HG02973 (cell line): ENCODE results near the gene CLIP3.
"Not testable (repeated sequence)": the region's sequence is repeated elsewhere in the genome, so short reads cannot be mapped to it uniquely, and the experiment has no call there.

Source experiments
- ATAC-seq: cut with Tn5 transposase; IDR thresholded peaks from one replicate; pipeline ENCODE4 v1.9.1; 2021; ENCODE audit warnings: moderate library complexity; ENCODE audit not compliant: unreplicated experiment

CLIP3 gene

DNA sequence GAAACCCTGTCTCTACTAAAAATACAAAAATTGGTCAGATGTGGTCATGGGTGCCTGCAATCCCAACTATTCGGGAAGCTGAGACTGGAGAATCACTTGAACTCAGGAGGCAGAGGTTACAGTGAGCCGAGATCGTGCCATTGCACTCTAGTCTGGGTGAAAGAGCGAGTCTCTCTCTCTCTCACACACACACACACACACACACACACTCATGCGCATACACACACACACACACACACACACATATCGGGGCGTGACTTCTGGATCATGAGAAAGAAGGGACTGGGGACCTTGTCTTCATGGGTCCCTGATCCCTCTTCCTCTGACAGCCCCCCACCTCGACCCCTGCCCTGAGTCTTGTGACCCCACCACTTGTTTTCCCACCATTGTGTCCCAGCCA is 49.5 kb downstream of the CLIP3 start:
- no peak for ATAC-seq

DNA sequence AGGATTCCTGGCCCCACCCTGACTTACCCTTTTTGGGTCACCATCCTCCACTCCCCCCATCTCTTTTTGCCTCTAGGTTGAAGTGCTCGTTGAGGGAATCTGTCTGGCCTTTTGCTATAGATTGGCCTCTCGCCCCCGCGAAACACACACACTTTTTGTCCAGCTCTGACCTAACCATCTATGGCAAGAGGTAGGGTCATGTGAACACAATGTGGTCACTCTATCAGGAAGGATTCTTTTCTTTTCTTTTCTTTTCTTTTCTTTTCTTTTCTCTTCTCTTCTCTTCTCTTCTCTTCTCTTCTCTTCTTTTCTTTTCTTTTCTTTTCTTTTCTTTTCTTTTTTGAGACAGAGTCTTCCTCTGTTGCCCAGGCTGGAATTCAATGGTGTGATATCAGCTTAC is 51.7 kb downstream of the CLIP3 start:
- not testable (repeated sequence) for ATAC-seq

DNA sequence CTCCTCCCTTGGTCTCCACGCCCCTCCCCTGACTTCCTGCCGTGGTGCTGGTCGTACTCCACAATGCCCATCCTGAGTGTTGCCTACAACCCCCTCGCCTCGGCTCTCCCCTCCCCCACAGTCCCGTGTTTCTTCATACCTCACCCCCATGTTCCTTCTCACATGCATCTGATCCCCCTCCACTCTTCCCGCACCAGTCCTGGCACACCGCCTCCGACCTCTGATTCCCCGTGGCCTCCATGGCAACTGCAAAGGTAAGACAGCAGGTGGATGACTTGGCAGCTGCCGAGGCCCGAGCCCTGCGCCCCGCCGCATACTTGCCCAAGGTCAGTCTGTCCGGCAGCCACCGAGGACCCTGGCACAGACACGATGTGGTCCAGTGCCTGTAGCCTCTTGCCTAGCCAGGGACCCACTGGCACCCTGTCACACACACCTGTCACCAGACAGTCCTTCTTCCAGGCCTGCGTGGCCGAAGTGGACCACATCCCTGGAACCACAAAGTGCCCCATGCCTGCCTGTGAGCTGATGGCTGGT is 53.8 kb downstream of the CLIP3 start:
- ATAC-seq: no peak

DNA sequence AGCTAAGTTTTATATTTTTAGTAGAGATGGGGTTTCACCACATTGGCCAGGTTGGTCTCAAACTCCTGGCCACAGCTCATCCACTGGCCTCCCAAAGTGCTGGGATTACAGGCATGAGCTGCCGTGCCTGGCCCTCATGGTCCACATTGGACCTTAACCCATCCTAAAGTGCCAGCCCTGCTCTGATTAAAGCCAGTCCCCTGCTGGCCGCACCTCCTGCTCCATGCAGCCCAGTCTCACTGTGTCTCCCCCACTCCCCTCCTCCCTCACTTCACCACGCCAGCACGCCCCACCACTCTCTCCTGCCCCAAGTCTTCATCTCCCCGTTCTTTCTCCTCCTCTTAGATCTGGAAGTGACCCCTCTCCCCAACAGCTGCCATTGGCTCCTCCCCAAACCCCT is 54.4 kb downstream of the CLIP3 start:
- ATAC-seq: no peak

DNA sequence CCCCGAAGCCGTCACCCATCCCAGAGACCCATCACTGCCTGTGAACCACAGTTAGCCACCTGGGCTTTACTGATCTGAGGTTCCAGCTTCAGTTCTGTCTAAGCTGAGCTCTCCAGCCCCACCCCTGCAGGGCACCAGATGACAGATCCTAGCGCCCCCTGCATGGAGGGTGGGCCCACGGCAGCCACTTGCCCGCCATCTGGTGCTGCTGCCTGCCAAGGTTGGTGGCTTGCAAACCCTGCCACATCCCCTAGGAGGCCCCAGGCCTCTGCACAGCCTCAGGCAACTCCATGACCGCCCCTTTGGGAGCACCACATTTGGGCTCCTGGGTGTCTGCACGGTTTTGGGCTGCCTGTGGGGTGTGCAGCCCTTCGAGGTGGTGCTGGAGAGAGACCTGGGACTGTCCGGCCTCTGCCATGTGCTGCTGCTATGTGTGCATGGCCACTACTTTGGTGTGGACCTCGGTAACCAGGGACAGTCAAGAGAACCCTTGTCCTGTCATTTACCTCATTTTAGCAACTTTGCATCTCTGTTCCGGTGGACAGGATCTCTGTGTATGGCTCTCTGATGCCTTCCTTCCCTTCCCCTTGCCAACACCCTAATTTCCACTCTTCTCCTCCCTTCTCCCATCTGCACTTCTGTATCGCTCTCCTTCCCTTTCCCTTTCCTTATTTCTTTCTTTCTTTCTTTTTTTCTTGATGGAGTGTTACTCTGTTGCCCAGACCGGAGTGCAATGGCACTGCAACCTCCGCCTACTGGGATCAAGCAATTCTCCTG is 55.0 kb downstream of the CLIP3 start:
- ATAC-seq: no peak

DNA sequence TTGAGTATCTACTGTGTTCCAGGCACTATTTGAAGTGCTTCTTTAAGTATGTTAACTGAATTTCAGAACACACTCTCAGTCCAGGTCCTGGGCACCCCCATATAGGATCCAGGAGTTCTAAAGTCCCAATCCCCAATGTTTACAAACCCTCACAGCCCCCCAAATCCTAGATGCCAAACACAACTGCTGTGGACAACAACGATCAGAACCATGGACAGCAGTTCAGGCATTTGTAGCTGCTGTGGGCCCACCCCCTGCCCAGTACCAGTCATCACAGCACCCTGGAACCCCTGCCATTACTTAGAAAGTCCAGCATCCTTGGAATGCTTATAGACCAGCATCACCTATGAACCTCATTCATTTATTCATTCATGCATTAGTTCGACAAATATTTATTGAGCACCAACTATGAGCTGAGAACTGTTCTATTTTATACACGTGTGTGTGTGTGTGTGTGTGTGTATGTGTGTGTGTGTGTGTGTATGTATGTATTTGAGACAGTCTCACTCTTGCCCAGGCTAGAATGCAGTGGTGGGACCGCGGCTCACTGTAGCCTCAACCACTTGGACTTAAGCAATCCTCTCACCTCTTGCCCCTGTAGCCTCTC is 57.0 kb downstream of the CLIP3 start:
- no peak for ATAC-seq

DNA sequence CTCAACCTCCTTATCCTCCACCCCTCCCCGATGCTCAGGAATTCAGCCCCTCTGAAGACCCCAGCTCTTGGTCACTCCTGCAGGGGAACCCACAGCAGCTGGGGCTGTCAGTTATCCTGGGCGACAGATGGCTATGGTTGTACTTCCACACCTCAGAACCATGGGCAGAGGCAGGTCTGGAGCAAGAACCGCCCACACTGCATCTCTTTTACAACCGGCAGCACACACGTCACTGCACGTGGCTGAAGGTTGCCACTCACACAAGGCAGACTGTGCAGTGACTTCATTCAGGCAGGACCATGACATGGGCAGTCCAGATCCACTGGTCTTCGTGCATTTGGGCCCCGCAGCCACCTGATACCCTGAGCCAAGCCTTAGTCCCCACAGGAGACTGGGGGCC is 59.2 kb downstream of the CLIP3 start:
- ATAC-seq: no peak

DNA sequence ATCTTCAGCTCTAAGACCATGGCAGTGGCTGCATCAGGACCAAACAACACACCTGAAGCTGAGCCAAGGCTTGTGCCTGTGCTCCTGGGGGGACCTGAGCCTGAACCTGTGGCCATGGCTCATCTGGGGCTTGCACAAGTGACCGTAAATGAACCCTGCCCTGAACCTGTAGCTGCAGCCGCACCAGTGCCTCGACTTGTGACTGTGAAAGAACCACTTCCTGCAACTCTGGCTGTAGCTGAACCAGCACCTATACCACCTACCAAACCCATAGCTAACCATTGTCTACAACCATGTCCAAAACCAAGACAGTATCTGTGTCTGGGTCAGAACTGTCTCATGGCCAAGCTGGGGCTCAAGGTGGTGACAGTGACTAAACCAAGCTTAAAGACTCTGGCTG is 65.9 kb downstream of the CLIP3 start:
- ATAC-seq: no peak
